HG02763 (cell line): ENCODE results near the gene NXF3.
"Not testable (repeated sequence)": the region's sequence is repeated elsewhere in the genome, so short reads cannot be mapped to it uniquely, and the experiment has no call there.

ENCODE experiments used
- ATAC-seq: cut with Tn5 transposase; IDR thresholded peaks from one replicate; pipeline ENCODE4 v1.9.1; 2021; ENCODE audit warnings: mild to moderate bottlenecking, moderate library complexity; ENCODE audit not compliant: unreplicated experiment

NXF3 gene

GRCh38 chrX:103052625-103053024, 40.3 kb downstream of the NXF3 start:
- ATAC-seq: no peak

- no peak for ATAC-seq
These were observed 41.6 kb downstream of the NXF3 start for GRCh38 chrX:103051260-103051789.

- ATAC-seq: not testable (repeated sequence)
These were observed 59.6 kb downstream of the NXF3 start for GRCh38 chrX:103033371-103033770.
